SK-N-SH (cell line): ENCODE measurements around the gene EEFSEC.

Source experiments
- CTCF ChIP-seq: fragments of 200-600 bp; sonication (generic); IDR thresholded peaks from 2 replicates; pipeline ENCODE4 v1.6.1; 2017; ENCODE audit warnings: antibody characterized with exemption, mild to moderate bottlenecking, moderate library complexity
- GABPA ChIP-seq: IDR thresholded peaks from 2 replicates; pipeline ENCODE4 v1.4.0; 2012; ENCODE audit warnings: low read depth, mild to moderate bottlenecking
- MAX ChIP-seq: IDR thresholded peaks from 2 replicates; pipeline ENCODE4 v1.4.0; 2012; ENCODE audit warnings: low read depth
- MXI1 ChIP-seq: IDR thresholded peaks from 2 replicates; pipeline ENCODE4 v1.6.1; 2012; ENCODE audit warnings: mild to moderate bottlenecking, low read depth, low read length, improper control_type of control experiment
- NFIC ChIP-seq: IDR thresholded peaks from 2 replicates; pipeline ENCODE4 v1.4.0; 2012; ENCODE audit warnings: borderline replicate concordance

GRCh38 chr3:128329491-128330213 is 176.4 kb downstream of the EEFSEC start:
- TF ChIP-seq MAX (no peak), CTCF (no peak), MXI1 (no peak), GABPA (no peak), NFIC (no peak)
